ENCODE results near the gene PURA.

PURA gene

DNA sequence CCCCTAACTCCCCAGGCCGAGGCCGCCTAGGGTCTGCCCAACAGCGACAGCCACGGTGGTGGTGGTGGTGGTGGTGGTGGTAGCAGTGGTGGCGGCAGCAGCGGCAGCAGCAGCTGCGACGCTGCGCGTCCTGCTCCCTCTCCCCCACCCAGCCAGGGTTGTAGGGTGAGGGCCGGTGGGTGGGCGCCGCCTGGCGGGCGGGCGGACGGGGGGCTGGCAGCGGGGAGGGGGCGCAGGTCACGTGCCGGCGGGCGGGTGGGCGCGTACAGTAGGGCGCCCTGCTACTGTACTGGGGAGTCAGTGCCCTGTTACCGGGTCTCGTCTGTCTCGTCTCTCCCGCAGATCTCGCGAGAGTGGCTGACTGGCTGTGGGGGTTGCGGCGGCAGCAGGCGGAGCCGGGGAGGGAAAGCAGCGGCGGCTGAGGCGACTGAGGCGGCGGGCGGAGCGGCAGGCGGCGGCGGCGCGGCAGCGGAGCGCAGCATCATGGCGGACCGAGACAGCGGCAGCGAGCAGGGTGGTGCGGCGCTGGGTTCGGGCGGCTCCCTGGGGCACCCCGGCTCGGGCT is at the start of gene PURA:
TSS of gene PURA (plus strand) at position 411 of the 565 bp plus-strand sequence. CDS start at position 484, 73 bp downstream.
- DNase-seq (ENCODE audit: low read depth in 2 of 2): peak; percentile 86 to 87

DNA sequence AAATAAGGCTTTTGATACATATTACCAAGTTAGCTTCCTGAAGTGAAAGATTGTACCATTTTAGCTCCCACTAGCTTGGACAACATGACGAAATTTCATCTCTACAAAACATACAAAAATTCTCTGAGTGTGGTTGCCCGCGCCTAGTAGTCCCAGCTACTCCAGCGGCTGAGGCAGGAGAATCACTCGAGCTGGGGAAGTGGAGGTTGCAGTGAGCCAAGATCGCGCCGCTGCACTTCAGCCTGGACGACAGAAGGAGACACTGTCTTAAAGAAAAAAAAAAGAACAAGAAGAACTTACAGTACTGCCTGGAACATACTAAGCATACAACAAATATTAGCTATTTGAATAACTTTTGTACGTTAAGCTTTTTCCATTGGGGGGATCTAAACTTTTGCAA is 41.1 kb upstream of the PURA start:
- DNase-seq (ENCODE audit: low read depth in 2 of 2): no peak

DNA sequence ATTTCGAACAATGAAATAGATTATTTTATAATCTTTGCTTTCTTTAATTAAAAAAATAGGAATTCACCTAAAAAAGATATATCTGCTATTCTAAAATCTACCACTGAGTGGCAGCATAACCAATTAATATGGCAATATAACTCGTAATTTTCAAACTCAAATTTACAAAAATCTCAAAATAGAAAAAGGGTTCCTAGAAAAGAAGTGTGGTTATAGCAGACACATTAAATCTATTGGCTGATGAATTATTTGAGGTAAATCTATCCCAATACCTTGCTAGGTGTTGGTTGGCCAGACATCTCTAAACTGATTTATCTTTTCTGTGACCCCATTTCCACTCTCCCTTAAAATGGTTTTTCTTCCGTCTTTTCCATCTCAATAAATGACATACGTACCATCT is 40.6 kb upstream of the PURA start:
- DNase-seq (ENCODE audit: low read depth in 2 of 2): peak in 1 of 2 experiments; percentile 2

DNA sequence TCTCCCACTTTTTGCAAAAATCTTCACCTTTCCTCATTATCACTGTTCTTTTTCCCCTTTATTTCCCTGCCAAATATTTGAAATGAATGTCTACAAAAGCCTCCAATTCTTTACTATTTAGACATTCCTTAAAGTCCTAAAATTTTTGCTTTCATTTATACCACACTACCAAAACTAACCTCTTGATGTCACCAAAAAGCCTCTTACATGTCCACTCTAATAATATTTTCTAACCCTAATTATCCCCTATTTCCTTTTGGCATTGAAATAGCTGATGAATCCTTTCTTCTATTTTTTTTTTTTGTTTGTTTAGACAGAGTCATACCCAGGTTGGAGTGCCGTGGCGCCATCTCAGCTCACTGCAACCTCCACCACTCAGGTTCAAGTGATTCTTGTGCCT is 38.5 kb upstream of the PURA start:
- DNase-seq (ENCODE audit: low read depth in 2 of 2): peak in 1 of 2 experiments; percentile 1

DNA sequence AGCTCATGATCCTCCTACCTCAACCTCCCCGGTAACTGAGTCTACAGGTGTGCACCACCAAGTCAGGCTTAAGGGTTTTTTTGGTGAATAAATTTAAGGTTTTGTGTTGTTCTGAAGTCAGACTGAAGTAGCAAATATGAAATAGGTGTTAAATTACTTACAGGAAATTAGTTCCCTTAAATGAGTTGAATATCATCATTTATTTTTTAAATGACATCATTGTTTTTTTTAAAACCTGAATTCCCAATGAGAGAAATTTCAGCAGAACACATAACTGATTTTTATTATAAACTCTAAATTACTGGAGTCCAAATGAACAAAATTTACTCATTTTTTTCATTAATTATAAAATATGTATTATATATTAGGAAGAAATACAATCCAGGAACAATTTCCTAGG is 37.8 kb upstream of the PURA start:
- DNase-seq (ENCODE audit: low read depth in 2 of 2): no peak

DNA sequence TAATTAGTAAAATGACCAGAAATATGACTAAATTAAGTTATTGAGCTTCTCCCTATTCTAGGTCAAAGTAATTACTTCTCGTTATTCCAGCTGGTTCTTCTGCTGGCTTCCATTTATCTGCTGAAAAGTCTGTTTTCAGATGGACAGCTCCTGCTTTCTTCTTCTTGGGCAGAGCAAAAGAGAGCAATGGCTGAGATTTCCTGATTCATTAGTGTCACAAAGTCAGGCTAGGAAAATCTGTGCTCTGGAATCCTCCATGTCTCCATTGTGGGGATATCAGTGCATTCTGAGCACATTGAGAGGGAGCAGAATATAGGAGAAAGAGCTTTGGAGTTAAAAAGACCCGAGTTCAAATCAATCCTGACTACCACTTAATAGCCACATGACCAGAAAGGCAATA is 37.1 kb upstream of the PURA start:
- DNase-seq (ENCODE audit: low read depth in 2 of 2): no peak

DNA sequence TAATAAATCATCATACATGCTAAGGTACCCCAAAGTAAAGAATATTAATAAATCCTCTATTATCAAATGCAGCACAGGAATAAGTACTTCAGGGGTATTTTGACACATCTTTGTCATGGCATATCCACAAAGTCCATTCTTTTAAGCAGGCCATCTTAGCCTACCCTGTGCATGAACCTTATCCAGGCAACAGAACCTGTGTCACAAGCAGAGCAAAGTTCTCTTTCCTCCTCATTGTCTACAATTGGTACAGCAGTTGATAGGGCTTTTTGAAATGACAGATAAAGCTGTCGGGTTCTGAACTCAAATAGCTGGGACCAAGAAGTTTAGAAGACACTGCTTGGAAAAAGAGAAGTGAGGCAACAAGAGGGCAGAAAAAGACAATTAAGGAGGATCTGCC is 30.8 kb upstream of the PURA start:
- DNase-seq (ENCODE audit: low read depth in 2 of 2): no peak

DNA sequence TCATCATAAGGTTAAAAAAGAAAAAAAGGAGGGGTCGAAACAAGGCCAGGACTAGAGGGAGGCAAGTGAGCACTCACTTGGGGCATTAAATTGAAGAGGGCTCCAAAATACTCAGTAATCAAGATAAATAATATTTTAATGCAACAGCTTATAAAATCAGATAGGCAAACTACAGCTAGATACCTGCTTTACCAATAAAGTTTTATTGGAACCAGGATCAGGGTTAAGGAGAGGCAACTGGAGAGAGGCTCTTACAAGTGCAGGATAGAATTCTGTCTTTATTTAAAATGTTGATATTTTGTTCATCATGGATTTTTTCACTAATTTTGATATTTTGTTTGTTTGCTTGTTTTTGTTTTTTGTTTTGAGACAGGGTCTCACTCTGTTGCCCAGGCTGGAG is 30.3 kb upstream of the PURA start:
- DNase-seq (ENCODE audit: low read depth in 2 of 2): no peak

DNA sequence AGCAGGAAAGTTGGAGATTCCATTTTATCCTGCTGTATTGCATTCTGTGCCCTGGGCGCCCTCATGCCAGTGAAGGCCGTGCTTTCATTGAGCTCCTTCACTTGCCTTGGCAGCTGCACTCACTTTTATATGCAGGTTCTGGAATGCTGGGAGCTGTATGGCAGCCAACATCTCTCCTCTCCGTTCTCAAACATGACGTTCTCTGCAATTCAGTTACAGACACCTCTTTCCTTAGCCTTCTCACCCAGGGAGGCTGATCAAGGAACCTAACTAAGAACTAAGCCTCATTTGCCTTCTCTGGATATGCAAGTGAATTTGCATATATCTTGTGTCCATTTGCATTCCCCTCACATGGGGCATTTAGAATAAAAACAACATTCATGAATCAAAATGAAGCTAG is 29.4 kb upstream of the PURA start:
- no peak for DNase-seq (ENCODE audit: low read depth in 2 of 2)

DNA sequence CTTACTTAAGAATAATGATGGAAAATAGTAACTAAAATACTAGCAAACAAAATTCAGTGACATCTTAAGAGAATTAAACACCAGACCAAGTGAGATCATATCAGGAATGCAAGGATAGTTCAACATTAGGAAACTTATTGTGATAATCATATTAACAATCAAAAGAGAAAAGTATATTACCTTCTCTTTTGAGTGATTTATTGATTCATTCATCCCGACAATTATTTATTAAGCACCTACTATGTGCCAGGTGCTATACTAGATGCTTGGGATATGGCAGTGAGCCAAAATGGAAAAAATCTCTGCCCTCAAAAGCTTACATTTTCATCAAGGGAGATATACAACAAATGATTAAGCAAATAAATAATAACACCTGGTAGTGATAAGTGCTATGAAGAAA is 23.7 kb upstream of the PURA start:
- no peak for DNase-seq (ENCODE audit: low read depth in 2 of 2)

DNA sequence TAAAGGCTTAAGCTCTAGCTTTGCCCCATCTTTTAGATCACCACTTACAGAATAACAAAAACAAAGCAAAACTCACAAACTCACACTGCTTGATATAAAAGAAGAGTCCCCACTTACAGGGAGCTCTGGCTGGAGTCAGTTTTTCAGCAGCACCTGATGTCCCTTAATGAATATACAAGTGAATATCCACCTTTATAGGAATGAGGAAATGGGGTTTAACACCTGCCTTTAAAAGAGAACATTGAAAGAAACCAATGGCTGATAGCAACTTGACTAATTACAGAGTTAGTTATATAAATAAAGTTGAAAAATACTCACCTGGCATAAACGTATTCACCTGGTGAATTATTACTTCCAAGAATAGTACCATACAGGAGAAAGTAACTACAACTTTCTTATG is 20.7 kb upstream of the PURA start:
- DNase-seq (ENCODE audit: low read depth in 2 of 2): no peak

DNA sequence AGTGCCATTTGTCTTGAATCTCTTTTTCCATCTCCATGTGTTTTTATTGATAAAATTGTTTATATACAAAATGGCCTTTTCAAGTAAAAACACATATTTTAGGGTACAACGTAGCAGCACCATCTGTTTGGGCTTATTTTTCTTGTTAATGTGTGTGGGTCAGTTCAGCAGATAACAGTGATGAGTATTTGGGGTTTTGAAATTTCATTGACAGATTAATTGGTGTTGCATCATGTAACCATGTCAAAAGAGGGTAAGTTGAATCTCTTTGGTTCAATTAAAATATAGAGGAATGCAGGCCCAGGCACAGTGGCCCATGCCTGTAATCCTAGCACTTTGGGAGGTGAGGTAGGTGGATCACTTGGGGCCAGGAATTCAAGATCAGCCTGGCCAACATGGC is 20.0 kb upstream of the PURA start:
- DNase-seq (ENCODE audit: low read depth in 2 of 2): no peak

DNA sequence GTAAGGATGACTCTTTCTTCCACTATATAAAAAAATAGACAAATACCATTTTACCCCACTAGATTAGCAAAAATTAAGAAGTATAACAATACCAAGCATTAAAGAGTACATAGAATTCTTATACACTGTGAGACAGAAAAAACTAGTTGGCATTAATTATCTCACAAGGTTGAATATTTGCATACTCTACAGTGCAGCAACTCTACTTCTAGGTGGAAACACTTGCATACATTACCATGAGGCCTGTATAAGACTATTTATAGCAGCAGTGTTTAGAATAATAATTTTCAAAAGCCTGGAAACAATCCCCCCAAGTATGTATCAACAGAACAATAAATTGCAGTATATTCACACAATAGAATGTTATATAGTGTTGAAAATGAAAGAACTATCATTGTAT is 19.0 kb upstream of the PURA start:
- no peak for DNase-seq (ENCODE audit: low read depth in 2 of 2)

DNA sequence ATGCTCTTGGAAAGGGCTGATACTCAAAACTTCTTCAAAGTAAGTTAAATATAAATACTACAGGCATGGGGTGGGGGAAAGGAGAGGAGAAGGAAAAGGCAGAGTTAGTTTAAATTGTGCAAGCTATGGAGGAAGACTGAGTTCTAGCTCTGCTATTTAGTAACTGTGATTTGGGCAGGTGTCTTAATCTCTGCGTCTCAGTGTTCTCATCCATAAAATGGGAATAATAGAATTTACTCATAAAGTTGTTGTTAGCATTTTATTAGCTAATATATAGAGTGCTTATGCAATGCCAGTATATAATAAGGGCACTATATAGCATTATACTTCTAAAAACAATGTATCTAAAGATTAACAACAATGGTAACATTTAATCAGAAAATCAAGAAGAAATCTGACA is 12.7 kb upstream of the PURA start:
- DNase-seq (ENCODE audit: low read depth in 2 of 2): no peak

DNA sequence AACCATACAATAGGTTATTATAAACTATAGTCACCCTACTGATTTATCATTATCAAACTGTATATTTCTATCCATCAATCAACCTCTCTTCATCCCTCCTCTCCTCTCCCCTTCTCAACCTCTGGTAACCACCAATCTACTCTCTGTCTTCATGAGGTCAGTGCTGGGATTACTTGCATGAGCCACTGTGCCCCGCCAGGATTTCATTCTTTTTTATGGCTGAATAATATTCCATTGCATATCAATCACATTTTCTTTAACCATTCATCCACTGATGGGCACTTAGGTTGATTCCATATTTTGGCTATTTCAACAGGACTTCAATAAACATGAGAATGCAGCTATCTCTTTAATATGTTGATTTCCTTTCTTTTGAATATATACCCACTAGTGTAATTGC is 10.8 kb upstream of the PURA start:
- DNase-seq (ENCODE audit: low read depth in 2 of 2): no peak

DNA sequence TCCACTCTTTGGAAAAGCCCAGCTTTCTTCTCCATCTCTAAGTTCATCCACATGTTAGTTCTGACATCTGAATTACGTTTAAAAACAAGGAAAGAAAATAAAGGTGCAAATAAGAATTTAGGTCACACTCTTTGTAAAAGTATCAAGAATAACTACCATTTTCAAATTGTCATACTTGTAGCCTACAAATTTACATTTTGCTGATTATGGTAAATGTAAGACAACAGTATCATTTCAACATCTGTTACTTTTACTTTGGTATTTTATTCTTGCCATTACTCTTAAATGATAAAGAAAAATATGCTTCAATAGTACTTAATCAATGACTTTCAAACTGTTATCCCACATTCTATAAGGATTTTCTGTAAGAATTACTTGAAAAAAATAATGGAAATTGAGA is 9.8 kb upstream of the PURA start:
- DNase-seq (ENCODE audit: low read depth in 2 of 2): no peak

DNA sequence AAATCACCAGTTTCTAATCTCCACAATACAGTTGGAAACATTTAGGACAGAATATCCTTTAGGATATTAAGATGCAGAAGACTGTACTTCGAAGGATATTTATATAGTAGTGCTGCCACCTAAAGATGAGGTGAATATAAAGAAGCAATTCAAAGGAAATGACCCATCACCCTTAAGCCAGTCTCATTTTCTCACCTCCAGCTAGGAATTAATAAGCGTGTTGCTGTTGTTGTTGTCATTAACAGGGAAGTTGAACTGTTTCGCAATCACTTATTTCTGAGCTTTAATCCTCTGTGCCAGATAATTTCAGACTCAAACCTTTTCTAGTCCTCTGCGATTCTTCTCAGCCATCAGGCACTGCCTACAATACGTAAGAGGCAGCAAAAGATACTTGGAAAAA is 7.8 kb upstream of the PURA start:
- DNase-seq (ENCODE audit: low read depth in 2 of 2): no peak

DNA sequence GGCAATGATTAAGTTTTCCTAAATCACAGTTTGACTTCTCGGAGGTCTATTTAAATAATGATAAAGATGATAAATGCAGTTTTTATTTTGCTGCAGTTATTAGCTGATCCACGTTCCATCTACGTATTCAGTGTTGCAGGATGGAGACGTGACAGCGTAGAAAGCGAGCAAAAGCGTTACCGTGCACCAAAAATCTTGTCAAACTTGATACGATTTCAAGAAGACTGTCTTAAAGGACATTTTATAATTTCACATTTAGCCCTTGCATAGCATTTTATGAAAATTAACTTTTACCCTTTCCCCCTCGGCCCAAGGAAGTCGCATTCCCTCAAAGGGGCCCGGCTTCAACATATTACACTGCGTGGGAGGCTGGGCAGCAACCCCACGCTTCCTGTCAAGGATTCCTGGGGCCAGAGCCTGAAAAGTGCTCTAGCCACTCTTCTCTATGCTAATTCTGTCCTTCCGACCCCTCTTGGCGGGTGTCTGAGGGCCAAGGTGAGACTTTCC is 7.1 kb upstream of the PURA start:
- no peak for DNase-seq (ENCODE audit: low read depth in 2 of 2)

DNA sequence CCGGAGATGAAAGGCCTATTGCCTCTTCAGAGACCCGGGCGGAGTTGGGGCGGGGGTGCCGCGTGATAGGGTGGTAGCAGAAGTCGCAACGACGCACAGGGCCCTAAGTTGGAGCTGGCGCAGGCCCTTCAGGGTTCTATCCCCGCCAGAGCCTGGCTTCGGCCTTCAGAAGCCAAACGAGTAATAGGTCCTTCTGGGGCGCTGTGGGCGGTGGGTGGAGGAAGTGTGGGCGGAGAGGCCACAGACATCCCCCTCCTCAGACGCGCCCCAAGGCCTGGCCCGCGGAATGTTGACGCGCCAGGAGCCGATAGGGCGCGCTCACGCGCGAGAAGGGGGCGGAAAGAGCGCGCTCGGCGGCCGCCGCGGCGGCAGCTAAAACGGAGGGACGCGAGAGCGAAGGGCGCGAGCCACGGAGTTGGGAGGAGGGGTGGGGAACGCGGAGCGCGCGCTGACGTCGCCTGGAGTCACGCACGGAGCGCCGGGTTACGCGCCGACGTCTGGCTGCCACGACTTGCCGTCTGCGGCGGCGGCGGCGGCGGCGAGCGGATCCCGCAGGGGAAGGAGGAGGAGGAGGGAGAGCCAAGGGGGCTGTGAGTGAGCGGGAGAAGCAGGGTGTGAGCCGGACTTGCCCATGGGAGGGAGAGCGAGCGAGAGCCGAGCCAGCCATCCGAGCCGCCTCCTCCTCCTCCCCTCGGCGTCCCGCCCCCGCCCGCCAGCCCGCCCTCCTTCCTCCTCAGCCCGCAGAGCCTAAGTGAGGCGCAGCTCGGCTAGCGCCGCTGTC is 6.4 kb upstream of the PURA start:
- DNase-seq (ENCODE audit: low read depth in 2 of 2): peak; percentile 82 to 87

DNA sequence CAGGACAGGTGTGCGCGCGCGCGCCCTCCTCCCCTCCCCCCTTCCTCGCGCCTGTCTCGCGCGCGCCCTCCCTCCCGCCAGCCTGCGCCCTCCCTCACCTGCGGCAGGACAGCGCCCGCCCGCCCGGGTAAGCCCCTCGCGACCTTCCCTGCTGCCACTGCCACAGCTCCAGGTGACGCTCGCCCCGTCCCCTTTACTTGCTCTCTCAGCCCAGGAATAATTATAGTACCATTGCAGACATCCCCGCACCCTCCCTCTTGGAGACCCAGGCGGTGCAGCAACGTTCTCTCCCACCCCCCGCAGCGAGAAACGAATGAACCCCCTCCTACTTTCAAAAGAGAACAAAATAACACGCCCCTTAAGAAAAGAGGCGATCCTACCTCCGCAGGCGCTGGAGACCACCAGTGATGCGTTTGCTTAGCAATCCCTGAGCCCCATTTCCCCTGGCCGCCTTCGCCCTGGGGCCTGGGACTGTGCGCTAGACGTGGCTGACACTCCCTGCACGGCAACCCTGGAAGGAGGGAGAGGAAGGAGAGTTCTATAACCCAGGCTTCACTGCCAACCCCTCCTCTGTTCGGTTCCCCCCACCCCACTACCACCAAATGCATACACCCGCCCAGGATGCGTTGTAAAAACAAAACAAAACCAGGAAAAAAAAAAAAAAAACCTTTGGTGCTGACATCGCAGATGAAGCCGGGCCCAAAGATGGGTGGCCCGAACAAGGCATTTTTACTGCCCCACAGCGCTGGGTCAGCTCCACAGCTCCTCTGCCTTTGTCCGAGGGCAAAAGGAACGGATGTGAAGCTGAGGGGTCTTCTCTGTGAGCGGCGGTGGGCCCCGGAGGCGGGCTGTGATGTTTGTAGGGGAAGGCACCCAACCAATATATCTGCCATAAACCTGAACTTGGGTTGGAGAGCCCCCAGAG is 5.6 kb upstream of the PURA start:
- DNase-seq (ENCODE audit: low read depth in 2 of 2): no peak

DNA sequence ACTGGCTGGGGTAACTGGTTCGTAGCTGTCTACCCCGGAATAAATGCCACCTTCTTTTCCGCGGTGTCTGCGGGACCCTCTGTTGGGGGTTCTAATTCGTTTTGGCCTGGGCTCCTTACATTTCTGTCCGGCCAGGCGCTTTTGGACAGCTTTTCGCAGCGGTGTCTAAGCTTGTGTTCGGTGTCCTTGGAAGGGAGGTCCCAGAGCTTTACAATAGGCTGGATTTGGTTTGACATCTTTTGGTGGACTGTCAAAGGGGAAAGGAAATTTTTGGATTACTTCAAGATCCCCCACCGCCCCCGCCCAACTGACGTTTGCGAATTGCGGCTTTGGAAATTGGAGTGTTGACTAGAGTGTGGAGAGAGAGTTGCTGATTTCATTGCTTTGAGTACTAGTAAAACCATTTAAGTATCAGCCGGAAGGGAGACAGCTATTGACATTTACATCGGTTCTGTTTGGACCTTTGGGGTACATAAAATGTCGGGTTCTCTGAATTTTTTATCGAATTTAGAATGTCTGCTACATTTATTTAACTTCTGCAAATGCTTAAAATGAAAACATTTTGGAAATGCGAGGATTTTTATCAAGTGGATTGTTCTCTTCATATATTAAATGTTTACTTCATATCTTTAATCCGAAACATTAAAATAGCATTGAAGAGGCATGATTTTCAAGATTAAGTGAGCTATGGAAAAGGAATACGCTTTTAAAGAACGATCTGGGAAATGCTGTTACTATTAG is 4.7 kb upstream of the PURA start:
- DNase-seq (ENCODE audit: low read depth in 2 of 2): no peak
